GM12873 (cell line): ENCODE data around the gene PARVB.

Experiments used
- CTCF ChIP-seq: IDR thresholded peaks from 2 replicates; pipeline ENCODE4 v1.5.1; 2012; ENCODE audit warnings: low read depth, mild to moderate bottlenecking, moderate library complexity, low read length, control low read depth; ENCODE audit not compliant: insufficient read depth; ENCODE audit errors: missing control alignments

Gene PARVB

GRCh38 chr22:44159811-44160210 is 135.7 kb downstream of the PARVB start:
- TF ChIP-seq CTCF: no peak

GRCh38 chr22:44160421-44160820 is 136.3 kb downstream of the PARVB start:
- TF ChIP-seq CTCF: no peak

GRCh38 chr22:44161673-44162072 is 137.6 kb downstream of the PARVB start:
- TF ChIP-seq CTCF: no peak

- no peak for TF ChIP-seq CTCF
Measured at GRCh38 chr22:44162960-44163359, 138.9 kb downstream of the PARVB start.

GRCh38 chr22:44163536-44163935 is 139.4 kb downstream of the PARVB start:
- TF ChIP-seq CTCF: no peak

GRCh38 chr22:44164031-44164430 is 139.9 kb downstream of the PARVB start:
- no peak for TF ChIP-seq CTCF

- TF ChIP-seq CTCF: no peak
Measured at GRCh38 chr22:44165286-44165874, 141.3 kb downstream of the PARVB start.
